Endothelial cell (in vitro differentiated cells): ENCODE results near the gene PPFIBP2. TPM values are rescaled to one million over a fixed set of nuclear protein-coding genes. Genes with fewer than 3 reads are reported as not detected.

Experiments used
- DNase-seq: peaks from one replicate; pipeline ENCODE4 v3.0.0; 2021; ENCODE audit warnings: low spot score
- H3K27ac Mint-ChIP-seq: one replicate; pipeline ENCODE4 v1.8.0; 2021; ENCODE audit warnings: mixed read lengths, inconsistent platforms; ENCODE audit not compliant: unreplicated experiment
- H3K27me3 Mint-ChIP-seq: one replicate; pipeline ENCODE4 v1.8.0; 2021; ENCODE audit warnings: mild to moderate bottlenecking, moderate library complexity, mixed read lengths, inconsistent platforms; ENCODE audit not compliant: unreplicated experiment
- H3K36me3 Mint-ChIP-seq: one replicate; pipeline ENCODE4 v1.8.0; 2021; ENCODE audit warnings: mild to moderate bottlenecking, low read depth, mixed read lengths, inconsistent platforms; ENCODE audit not compliant: unreplicated experiment
- H3K4me1 Mint-ChIP-seq: one replicate; pipeline ENCODE4 v1.8.0; 2021; ENCODE audit warnings: mild to moderate bottlenecking, mixed read lengths, inconsistent platforms; ENCODE audit not compliant: unreplicated experiment
- H3K4me3 Mint-ChIP-seq: one replicate; pipeline ENCODE4 v1.8.0; 2021; ENCODE audit warnings: mild to moderate bottlenecking, mixed read lengths, inconsistent platforms; ENCODE audit not compliant: unreplicated experiment
- H3K9me3 Mint-ChIP-seq: one replicate; pipeline ENCODE4 v1.8.0; 2021; ENCODE audit warnings: mixed read lengths, inconsistent platforms; ENCODE audit not compliant: unreplicated experiment
- total RNA-seq: library from RNA; stranded (reverse); fragmentation: NEBNext Ultra II Directional; extraction: Animal tissue kit (Norgen Biotek cat#: 25700); gene quantifications from one replicate; pipeline ENCODE4 v1.2.1, GENCODE V29; 2021; ENCODE audit not compliant: unreplicated experiment
- TF ChIP-seq, protein P1 (sequence below): fragments of 200-600 bp; sonication (generic); IDR thresholded peaks from one replicate; pipeline ENCODE4 v1.5.0; 2021; ENCODE audit warnings: antibody characterized with exemption; ENCODE audit not compliant: unreplicated experiment

Gene PPFIBP2
- total RNA-seq, 1 donor from 2014 or later: 7.3 TPM

DNA sequence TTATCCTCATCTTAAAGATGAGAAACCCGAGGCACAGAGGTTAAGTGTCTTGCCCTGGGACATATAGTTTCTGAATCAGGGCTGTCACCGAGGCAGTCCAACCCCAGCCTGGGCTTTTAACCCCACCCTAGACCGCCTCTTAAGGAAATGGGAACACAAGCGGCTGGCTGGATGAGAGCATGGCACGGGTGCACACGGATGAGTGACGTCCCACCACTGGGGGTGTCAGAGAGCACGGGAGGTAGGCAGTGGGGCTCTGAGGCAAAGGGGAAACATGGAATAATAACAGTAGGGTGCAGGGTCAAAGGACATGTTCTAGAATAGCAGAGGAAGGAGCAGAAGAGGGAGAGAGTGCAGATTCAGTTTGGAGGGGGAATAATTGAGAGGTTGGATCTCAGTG lies 22.3 kb downstream of the PPFIBP2 start:
- H3K36me3 Mint-ChIP-seq: no peaks in the 10 kb centered on the region
- no peak overlapping the region for H3K4me3 Mint-ChIP-seq
- peaks cover 13% of the 10 kb centered on the region for H3K27me3 Mint-ChIP-seq
- no peak overlapping the region for H3K27ac Mint-ChIP-seq
- peaks cover 7% of the 10 kb centered on the region for H3K4me1 Mint-ChIP-seq
- no peaks in the 10 kb centered on the region for H3K9me3 Mint-ChIP-seq
- TF ChIP-seq, protein P1, sequence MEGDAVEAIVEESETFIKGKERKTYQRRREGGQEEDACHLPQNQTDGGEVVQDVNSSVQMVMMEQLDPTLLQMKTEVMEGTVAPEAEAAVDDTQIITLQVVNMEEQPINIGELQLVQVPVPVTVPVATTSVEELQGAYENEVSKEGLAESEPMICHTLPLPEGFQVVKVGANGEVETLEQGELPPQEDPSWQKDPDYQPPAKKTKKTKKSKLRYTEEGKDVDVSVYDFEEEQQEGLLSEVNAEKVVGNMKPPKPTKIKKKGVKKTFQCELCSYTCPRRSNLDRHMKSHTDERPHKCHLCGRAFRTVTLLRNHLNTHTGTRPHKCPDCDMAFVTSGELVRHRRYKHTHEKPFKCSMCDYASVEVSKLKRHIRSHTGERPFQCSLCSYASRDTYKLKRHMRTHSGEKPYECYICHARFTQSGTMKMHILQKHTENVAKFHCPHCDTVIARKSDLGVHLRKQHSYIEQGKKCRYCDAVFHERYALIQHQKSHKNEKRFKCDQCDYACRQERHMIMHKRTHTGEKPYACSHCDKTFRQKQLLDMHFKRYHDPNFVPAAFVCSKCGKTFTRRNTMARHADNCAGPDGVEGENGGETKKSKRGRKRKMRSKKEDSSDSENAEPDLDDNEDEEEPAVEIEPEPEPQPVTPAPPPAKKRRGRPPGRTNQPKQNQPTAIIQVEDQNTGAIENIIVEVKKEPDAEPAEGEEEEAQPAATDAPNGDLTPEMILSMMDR: no peak
- peak; percentile 22 for DNase-seq

DNA sequence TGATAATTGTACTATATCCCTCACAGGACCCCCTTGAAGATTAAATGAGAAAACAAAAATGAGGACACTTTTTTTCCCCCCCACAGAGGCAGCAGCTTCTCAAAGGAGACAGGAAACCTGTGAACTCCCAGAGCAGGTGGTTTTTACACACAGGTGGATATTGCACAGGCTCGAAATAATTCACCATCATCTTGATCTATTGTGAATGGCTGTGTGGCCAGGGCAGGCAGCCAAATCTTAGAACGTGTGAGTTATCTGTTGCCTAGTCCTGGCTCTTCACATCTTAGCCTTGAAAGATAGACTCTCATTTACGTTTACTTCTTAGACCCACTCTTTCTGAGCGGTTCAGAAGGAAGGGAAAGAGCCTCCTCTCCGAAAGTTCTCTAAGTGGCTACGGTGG lies 23.5 kb downstream of the PPFIBP2 start:
- H3K27ac Mint-ChIP-seq: no peak overlapping the region
- H3K27me3 Mint-ChIP-seq: peaks cover 11% of the 10 kb centered on the region
- H3K9me3 Mint-ChIP-seq: no peaks in the 10 kb centered on the region
- H3K4me1 Mint-ChIP-seq: peaks cover 7% of the 10 kb centered on the region
- no peak for DNase-seq
- H3K36me3 Mint-ChIP-seq: no peaks in the 10 kb centered on the region
- no peak overlapping the region for H3K4me3 Mint-ChIP-seq
- TF ChIP-seq, protein P1: no peak

DNA sequence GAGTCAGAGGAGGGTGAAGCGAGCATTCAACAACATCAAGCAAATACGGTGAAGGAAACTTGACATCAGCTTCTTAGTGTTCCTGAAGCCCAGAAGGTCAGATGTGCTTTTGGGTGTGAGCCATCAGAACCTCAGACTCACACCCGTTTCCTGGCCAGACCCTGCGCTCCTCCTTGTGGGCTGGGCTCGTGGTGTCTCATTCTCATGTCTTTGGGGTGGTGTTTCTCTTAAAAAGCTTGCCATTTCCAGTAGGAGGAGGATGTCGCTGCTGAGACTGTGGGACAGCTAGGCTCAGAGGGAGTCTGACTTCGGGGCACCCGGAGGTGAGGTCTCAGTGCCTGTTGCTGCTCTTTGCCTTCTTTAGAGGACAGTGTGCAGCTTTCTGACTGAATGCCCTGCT lies 24.2 kb downstream of the PPFIBP2 start:
- Mint-ChIP-seq H3K4me1 (peaks cover 7% of the 10 kb centered on the region), H3K27ac (no peak overlapping the region), H3K9me3 (no peaks in the 10 kb centered on the region), H3K36me3 (no peaks in the 10 kb centered on the region), H3K27me3 (peaks cover 11% of the 10 kb centered on the region), H3K4me3 (no peak overlapping the region)
- no peak for DNase-seq
- TF ChIP-seq, protein P1: no peak

DNA sequence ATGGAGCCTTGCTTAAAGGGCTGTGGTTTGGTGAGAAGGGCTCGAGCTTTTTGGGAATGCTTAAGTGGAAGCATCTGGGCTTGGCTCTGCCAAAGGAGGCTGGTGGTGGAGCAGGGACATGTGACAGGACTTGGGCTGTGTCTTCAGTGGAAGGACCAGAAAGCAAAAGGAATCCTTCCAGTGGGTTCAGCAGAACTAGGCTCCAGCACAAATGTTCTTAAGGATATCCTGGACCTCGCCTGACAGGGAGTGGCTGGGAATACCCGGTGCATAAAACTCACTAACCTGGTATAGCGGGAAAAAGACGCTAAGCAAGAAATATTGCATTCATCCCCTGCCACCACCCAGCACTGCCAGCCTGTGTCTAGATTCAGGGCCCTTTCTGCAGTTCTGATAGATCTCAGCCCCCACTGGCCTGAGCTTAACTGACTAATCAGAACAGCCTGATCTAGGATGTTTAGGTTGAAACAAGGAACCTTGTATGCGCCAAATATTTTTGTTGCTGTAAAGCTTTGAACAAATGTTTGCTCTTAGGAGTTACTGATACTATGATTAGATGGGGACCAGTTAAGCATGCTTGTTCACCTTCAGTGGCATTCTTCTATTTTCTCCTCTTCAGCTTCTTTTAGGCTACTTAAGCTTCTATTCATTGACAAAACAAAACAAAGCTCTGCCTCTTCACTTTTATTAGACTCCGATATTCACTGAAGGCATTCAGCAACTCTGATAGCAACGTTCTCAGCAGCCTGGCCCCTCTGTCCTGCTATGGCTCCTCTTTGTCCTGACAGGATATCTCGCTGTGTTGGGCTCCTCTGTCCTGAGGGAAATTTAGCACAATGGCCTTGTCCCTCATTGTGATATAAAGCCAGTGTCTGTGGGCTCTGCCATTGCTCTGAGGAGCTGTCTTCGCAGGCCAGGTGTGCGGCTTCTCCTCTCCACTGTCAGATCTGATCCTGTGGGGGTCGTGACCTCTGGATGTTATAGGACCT lies 25.0 kb downstream of the PPFIBP2 start:
- Mint-ChIP-seq H3K36me3 (no peaks in the 10 kb centered on the region), H3K9me3 (no peaks in the 10 kb centered on the region), H3K27ac (no peak overlapping the region), H3K27me3 (peaks cover 11% of the 10 kb centered on the region), H3K4me3 (no peak overlapping the region), H3K4me1 (peaks cover 7% of the 10 kb centered on the region)
- no peak for DNase-seq
- TF ChIP-seq, protein P1: no peak
